Endometrial microvascular endothelial cells (primary cell): ENCODE results near the gene FLVCR1. TPM values are rescaled to one million over a fixed set of nuclear protein-coding genes. Genes with fewer than 3 reads are reported as not detected.

ENCODE experiments used
- in situ Hi-C: cut with HindIII; loops from 2 replicates; pipeline ENCODE4 v1.10.0; 2017; ENCODE audit warnings: low sequenced_read_pairs, low pct_unique_long_range_greater_than_20kb; ENCODE audit errors: inconsistent ontology term
- total RNA-seq: library from RNA; depleted of rRNA; stranded (reverse); fragments of >200 nt; gene quantifications from one replicate; pipeline ENCODE4 v1.2.3, GENCODE V29; 2015; ENCODE audit errors: inconsistent ontology term

The FLVCR1 gene
- total RNA-seq, 1 donor from 2014 or later = 6.2 TPM

- in situ Hi-C loops = no loop called here
Measured at GRCh38 chr1:212938846-212939245, 80.8 kb downstream of the FLVCR1 start.

GRCh38 chr1:212941452-212941851 is 83.4 kb downstream of the FLVCR1 start:
- in situ Hi-C loops = no loop called here

GRCh38 chr1:212942679-212943392 is 84.8 kb downstream of the FLVCR1 start:
- in situ Hi-C loops = no loop called here

GRCh38 chr1:212943393-212943710 is 85.3 kb downstream of the FLVCR1 start:
- in situ Hi-C loops = no loop called here

GRCh38 chr1:212944229-212944901 is 86.3 kb downstream of the FLVCR1 start:
- in situ Hi-C loops = no loop called here

GRCh38 chr1:212945056-212945455 is 87.0 kb downstream of the FLVCR1 start:
- in situ Hi-C loops = no loop called here

GRCh38 chr1:212945463-212946160 is 87.5 kb downstream of the FLVCR1 start:
- in situ Hi-C loops = no loop called here

GRCh38 chr1:212946872-212947271 is 88.8 kb downstream of the FLVCR1 start:
- in situ Hi-C loops = no loop called here

Other genes with a start within 250 kb of the FLVCR1 start
- 2.6 TPM for gene ATF3, start 249.5 kb upstream of the FLVCR1 start, total RNA-seq
- not detected for gene BATF3, start 158.4 kb upstream of the FLVCR1 start, total RNA-seq
- gene NSL1, start 66.5 kb upstream of the FLVCR1 start, total RNA-seq = 29.1 TPM
- gene TATDN3, start 66.4 kb upstream of the FLVCR1 start, total RNA-seq = 16.6 TPM
- not detected for gene SPATA45, start 10.6 kb upstream of the FLVCR1 start, total RNA-seq
- 0.09 TPM for gene VASH2, start 92.3 kb downstream of the FLVCR1 start, total RNA-seq
- 28.9 TPM for gene ANGEL2, start 157.6 kb downstream of the FLVCR1 start, total RNA-seq
- gene RPS6KC1, start 193.0 kb downstream of the FLVCR1 start, total RNA-seq = 16.6 TPM